ENCODE measurements around the gene CYP4Z1. TPM values are rescaled to one million over a fixed set of nuclear protein-coding genes. Genes with fewer than 3 reads are reported as not detected.
"Not testable (repeated sequence)": the region's sequence is repeated elsewhere in the genome, so short reads cannot be mapped to it uniquely, and the experiment has no call there.

CYP4Z1 gene
- total and polyA plus RNA-seq, 2 donors (not counting 3 experiments of a cell fraction or from before 2014, with no cell fraction given) = not detected

DNA sequence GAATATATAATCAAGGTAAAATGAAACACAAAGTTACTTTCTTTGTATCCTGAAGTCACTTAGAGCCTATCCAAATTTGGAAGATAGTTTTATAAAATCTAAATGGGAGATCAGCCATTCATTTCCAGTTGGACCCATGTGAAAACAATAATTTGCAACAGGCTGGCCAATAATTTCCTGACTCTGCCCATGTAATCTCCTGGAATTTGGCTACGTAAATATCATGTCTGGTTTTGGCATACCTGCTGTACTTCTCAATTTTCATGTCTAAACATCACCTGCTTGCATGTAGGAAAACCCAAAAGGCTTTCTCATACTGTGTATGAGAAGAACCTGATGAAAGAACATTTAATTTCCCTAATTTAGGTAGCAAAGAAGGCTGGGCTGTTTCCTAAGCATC lies 7.7 kb upstream of the CYP4Z1 start:
- POLR2A ChIA-PET = no interaction called here
- TF ChIP-seq JUN (IDR thresholded peaks at IDR 0.05; ENCODE audit: borderline replicate concordance, insufficient read depth, insufficient read length, low read depth) (no peak), GATA2 (IDR thresholded peaks at IDR 0.05; ENCODE audit: insufficient read depth, insufficient read length, low read depth, low read length) (no peak), POLR2A (IDR thresholded peaks at IDR 0.05; ENCODE audit: low read depth, low read length) (no peak), POLR2AphosphoS5 (IDR thresholded peaks at IDR 0.05; ENCODE audit: insufficient read depth, low read depth, low read length) (no peak)
- Histone ChIP-seq H3K4me1 (ENCODE audit: control insufficient read depth, extremely low read depth, insufficient read depth, low read length) (no peaks in the 10 kb centered on the region), H3K9me3 (replicated peaks; ENCODE audit: control insufficient read depth, insufficient read depth, low read length) (no peaks in the 10 kb centered on the region), H3K4me3 (replicated peaks in 1 of 3; ENCODE audit: insufficient read depth in 1 of 3, low read depth in 1 of 3, low read length in 3 of 3) (no peak overlapping the region), H4K20me1 (replicated peaks; ENCODE audit: control insufficient read depth, extremely low read depth, insufficient read depth, low read length) (no peaks in the 10 kb centered on the region), H3K27ac (ENCODE audit: insufficient read depth, low read depth, low read length) (no peak overlapping the region), H2AFZ (ENCODE audit: low read depth, low read length) (no peak overlapping the region), H3K27me3 (ENCODE audit: control insufficient read depth in 2 of 2, insufficient read depth in 2 of 2, low read length in 2 of 2) (peaks cover 0 to 4% of the 10 kb centered on the region in 2 experiments), H3K9ac (replicated peaks; ENCODE audit: extremely low read depth, insufficient read depth, low read length) (no peak overlapping the region), H3K9me1 (replicated peaks; ENCODE audit: control insufficient read depth, extremely low read depth, insufficient read depth, low read length) (no peaks in the 10 kb centered on the region), H3K36me3 (ENCODE audit: control insufficient read depth in 2 of 2, extremely low read depth in 1 of 2, insufficient read depth in 2 of 2, low read length in 2 of 2) (no peaks in the 10 kb centered on the region), H3K79me2 (ENCODE audit: control insufficient read depth, insufficient read depth, low read length) (no peaks in the 10 kb centered on the region), H3K4me2 (ENCODE audit: insufficient read depth, low read length) (no peak overlapping the region)
- dilution Hi-C loops (cut with MboI; ENCODE audit: extremely low pct_ligation_motif_present, low sequenced_read_pairs) (no loop called here), intact Hi-C loops (cut with micrococcal nuclease) (no loop called here)
- DNase-seq (ENCODE audit: low read depth, low spot score) (no peak), FAIRE-seq (no peak)
- BruUV-seq (replicated peaks) = no TSS peak
- CTCF ChIA-PET = no interaction called here

GRCh38 chr1:47069080-47069479 lies 2.0 kb downstream of the CYP4Z1 start:
- H3K79me2 ChIP-seq (ENCODE audit: control insufficient read depth, insufficient read depth, low read length); FAIRE-seq; H3K4me3 ChIP-seq (replicated peaks in 1 of 3; ENCODE audit: insufficient read depth in 1 of 3, low read depth in 1 of 3, low read length in 3 of 3); H3K27me3 ChIP-seq (ENCODE audit: control insufficient read depth in 2 of 2, insufficient read depth in 2 of 2, low read length in 2 of 2); dilution Hi-C loops (cut with MboI; ENCODE audit: extremely low pct_ligation_motif_present, low sequenced_read_pairs); POLR2A ChIA-PET; H3K4me1 ChIP-seq (ENCODE audit: control insufficient read depth, extremely low read depth, insufficient read depth, low read length); H3K9me1 ChIP-seq (replicated peaks; ENCODE audit: control insufficient read depth, extremely low read depth, insufficient read depth, low read length); H3K9me3 ChIP-seq (replicated peaks; ENCODE audit: control insufficient read depth, insufficient read depth, low read length); H4K20me1 ChIP-seq (replicated peaks; ENCODE audit: control insufficient read depth, extremely low read depth, insufficient read depth, low read length); H3K36me3 ChIP-seq (ENCODE audit: control insufficient read depth in 2 of 2, extremely low read depth in 1 of 2, insufficient read depth in 2 of 2, low read length in 2 of 2); H2AFZ ChIP-seq (ENCODE audit: low read depth, low read length); H3K4me2 ChIP-seq (ENCODE audit: insufficient read depth, low read length); intact Hi-C loops (cut with micrococcal nuclease); H3K27ac ChIP-seq (ENCODE audit: insufficient read depth, low read depth, low read length); CTCF ChIA-PET; H3K9ac ChIP-seq (replicated peaks; ENCODE audit: extremely low read depth, insufficient read depth, low read length); DNase-seq (ENCODE audit: low read depth, low spot score); BruUV-seq (replicated peaks): not testable (repeated sequence)

DNA sequence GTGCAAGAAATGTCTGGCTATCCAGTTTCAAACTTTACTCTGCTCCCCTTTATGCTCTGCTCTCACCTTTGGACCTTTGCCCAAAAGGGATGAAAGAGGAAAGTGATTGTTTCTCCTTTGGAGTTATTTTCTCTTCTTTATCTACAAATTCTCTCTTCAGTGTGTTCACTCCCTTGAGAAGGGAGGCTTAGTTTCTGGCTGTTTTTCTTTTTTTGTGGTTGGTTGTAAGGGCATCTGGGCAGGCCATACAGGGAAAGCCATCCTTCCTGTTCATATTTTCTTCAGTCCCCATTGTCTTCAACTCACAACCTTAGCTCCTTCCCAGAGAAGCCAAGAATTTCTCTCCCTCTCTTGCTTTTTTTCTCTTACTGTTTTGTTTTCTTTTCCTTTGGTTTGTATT lies 2.5 kb downstream of the CYP4Z1 start:
- H2AFZ ChIP-seq (ENCODE audit: low read depth, low read length); dilution Hi-C loops (cut with MboI; ENCODE audit: extremely low pct_ligation_motif_present, low sequenced_read_pairs); CTCF ChIA-PET; H3K4me1 ChIP-seq (ENCODE audit: control insufficient read depth, extremely low read depth, insufficient read depth, low read length); intact Hi-C loops (cut with micrococcal nuclease); H3K36me3 ChIP-seq (ENCODE audit: control insufficient read depth in 2 of 2, extremely low read depth in 1 of 2, insufficient read depth in 2 of 2, low read length in 2 of 2); POLR2A ChIA-PET; FAIRE-seq; BruUV-seq (replicated peaks); H3K4me3 ChIP-seq (replicated peaks in 1 of 3; ENCODE audit: insufficient read depth in 1 of 3, low read depth in 1 of 3, low read length in 3 of 3); H3K27me3 ChIP-seq (ENCODE audit: control insufficient read depth in 2 of 2, insufficient read depth in 2 of 2, low read length in 2 of 2); H4K20me1 ChIP-seq (replicated peaks; ENCODE audit: control insufficient read depth, extremely low read depth, insufficient read depth, low read length); H3K9me3 ChIP-seq (replicated peaks; ENCODE audit: control insufficient read depth, insufficient read depth, low read length); H3K4me2 ChIP-seq (ENCODE audit: insufficient read depth, low read length); H3K79me2 ChIP-seq (ENCODE audit: control insufficient read depth, insufficient read depth, low read length); H3K9me1 ChIP-seq (replicated peaks; ENCODE audit: control insufficient read depth, extremely low read depth, insufficient read depth, low read length); DNase-seq (ENCODE audit: low read depth, low spot score); H3K9ac ChIP-seq (replicated peaks; ENCODE audit: extremely low read depth, insufficient read depth, low read length); H3K27ac ChIP-seq (ENCODE audit: insufficient read depth, low read depth, low read length): not testable (repeated sequence)
